Brain microvascular endothelial cell (primary cell): ENCODE data around the gene FBXL15.

Experiments used
- DNase-seq: peaks from one replicate; pipeline ENCODE4 v3.0.0-alpha.2; 2020
- H3K27ac ChIP-seq: fragments of 250-450 bp; sonication (Bioruptor Pico); 2 replicates; pipeline ENCODE4 v1.5.1; 2020; ENCODE audit warnings: mild to moderate bottlenecking, moderate library complexity
- H3K27me3 ChIP-seq: fragments of 250-450 bp; sonication (Bioruptor Pico); replicated peaks from 2 replicates; pipeline ENCODE4 v1.5.1; 2020; ENCODE audit warnings: mild to moderate bottlenecking
- H3K36me3 ChIP-seq: fragments of 250-450 bp; sonication (Bioruptor Pico); replicated peaks from 2 replicates; pipeline ENCODE4 v1.5.1; 2020; ENCODE audit warnings: mild to moderate bottlenecking
- H3K4me3 ChIP-seq: 2 replicates; pipeline ENCODE4 v1.5.1; 2011; ENCODE audit warnings: low read depth, mild to moderate bottlenecking, control low read depth, low read length, moderate library complexity
- in situ Hi-C: cut with HindIII; loops from 2 replicates; pipeline ENCODE4 v1.10.0; 2017; ENCODE audit warnings: low sequenced_read_pairs, low pct_ligation_motif_present
- TF ChIP-seq, protein P1 (sequence below): IDR thresholded peaks from 2 replicates; pipeline ENCODE4 v1.5.1; 2011; ENCODE audit warnings: low read depth, mild to moderate bottlenecking, moderate library complexity, low read length, control low read depth, inconsistent platforms; ENCODE audit errors: missing control alignments

The FBXL15 gene

DNA sequence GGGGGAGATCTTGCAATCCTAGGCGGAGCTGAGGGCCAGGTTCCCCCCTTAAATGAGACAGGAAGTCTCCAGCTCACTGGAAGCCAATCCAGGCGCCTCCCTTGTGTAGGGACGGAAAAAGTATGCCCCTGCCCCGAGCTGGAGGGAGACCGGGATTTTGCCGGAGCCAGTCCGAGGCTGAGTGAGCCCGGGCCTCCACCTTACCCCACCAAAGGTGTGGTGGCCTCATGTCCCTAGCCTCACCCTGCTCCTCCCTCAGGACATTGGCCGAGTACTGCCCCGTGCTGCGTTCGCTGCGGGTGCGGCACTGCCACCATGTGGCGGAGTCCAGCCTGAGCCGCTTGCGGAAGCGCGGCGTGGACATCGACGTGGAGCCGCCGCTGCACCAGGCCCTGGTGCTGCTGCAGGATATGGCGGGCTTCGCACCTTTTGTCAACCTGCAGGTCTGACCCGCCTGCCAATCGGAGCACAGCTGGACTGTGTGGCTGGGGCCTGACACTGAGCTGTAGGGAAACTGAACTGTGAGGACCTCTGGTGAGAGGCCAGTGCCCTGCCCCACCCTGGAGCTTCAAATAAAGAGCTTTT lies 2.0 kb downstream of the FBXL15 start:
- TF ChIP-seq, protein P1, sequence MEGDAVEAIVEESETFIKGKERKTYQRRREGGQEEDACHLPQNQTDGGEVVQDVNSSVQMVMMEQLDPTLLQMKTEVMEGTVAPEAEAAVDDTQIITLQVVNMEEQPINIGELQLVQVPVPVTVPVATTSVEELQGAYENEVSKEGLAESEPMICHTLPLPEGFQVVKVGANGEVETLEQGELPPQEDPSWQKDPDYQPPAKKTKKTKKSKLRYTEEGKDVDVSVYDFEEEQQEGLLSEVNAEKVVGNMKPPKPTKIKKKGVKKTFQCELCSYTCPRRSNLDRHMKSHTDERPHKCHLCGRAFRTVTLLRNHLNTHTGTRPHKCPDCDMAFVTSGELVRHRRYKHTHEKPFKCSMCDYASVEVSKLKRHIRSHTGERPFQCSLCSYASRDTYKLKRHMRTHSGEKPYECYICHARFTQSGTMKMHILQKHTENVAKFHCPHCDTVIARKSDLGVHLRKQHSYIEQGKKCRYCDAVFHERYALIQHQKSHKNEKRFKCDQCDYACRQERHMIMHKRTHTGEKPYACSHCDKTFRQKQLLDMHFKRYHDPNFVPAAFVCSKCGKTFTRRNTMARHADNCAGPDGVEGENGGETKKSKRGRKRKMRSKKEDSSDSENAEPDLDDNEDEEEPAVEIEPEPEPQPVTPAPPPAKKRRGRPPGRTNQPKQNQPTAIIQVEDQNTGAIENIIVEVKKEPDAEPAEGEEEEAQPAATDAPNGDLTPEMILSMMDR = peak; percentile 91
- DNase-seq = peak; percentile 45
- Histone ChIP-seq H3K36me3 (peaks cover 7% of the 10 kb centered on the region), H3K27me3 (peaks cover 7% of the 10 kb centered on the region), H3K27ac (no peak overlapping the region), H3K4me3 (peak overlapping the region; percentile 87)
- in situ Hi-C loops = no loop called here

DNA sequence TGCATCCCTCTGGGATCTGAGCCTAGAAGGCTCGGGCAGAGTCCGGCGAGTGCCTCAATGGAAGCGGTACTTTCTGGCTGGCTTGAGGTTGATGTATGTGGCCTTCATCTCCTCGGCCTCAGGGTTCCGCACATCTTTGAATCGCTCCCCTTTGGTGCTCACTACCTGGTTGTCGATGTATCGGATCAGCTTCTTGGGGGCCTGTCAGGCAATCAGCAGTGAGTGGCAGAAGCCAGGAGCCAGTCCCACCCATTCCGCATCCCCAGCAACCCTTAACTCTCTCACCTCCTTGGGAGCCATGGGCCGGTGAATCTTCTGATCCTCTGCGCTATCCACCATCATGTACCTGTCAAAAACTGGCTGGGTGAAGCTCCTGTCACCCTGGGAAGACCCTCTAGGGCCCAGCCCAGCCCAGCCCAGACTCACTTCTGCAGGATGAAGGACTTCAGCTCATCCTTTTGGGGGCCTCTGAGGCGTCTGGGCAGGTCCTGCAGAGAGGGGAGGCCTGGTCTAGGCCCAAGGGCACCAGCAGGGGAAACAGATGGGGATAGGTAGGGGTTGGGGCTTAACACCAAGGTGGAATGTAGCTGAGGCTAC lies 2.8 kb downstream of the FBXL15 start:
- no peak for DNase-seq
- Histone ChIP-seq H3K27me3 (peaks cover 5% of the 10 kb centered on the region), H3K4me3 (no peak overlapping the region), H3K36me3 (peaks cover 7% of the 10 kb centered on the region), H3K27ac (no peak overlapping the region)
- in situ Hi-C loops = no loop called here
- TF ChIP-seq, protein P1 = no peak

- no peak for DNase-seq
- TF ChIP-seq, protein P1 = no peak
- Histone ChIP-seq H3K36me3 (peaks cover 7% of the 10 kb centered on the region), H3K27me3 (peaks cover 1% of the 10 kb centered on the region), H3K4me3 (no peak overlapping the region), H3K27ac (no peak overlapping the region)
- in situ Hi-C loops = no loop called here
Observed at GRCh38 chr10:102424145-102424544, 3.5 kb downstream of the FBXL15 start.

GRCh38 chr10:102424916-102425315 lies 4.3 kb downstream of the FBXL15 start:
- no peak for DNase-seq
- H3K36me3 ChIP-seq = peaks cover 7% of the 10 kb centered on the region
- TF ChIP-seq, protein P1 = no peak
- H3K27ac ChIP-seq = no peak overlapping the region
- in situ Hi-C loops = no loop called here
- no peaks in the 10 kb centered on the region for H3K27me3 ChIP-seq
- no peak overlapping the region for H3K4me3 ChIP-seq

DNA sequence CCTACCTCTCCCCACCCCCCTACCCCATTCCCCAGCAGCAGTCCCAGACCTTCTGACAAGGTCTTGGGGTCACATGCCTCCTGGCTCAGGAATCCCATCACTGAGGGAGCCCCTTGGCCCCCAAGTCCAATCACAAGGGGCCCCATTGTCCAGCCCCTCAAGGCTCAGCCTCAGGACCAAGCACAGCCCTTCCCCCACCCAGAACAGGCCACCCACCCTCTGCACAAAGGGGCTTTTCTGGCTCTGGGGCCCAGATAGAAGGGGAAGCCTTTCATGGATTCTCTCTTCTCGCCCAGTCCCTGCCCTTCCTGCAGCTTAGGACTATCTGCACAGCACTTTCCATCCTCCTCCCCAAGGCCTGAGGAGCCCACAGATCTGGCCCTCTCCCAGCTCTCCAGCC lies 4.8 kb downstream of the FBXL15 start:
- H3K36me3 ChIP-seq = peaks cover 7% of the 10 kb centered on the region
- H3K27me3 ChIP-seq = no peaks in the 10 kb centered on the region
- DNase-seq = no peak
- no peak overlapping the region for H3K4me3 ChIP-seq
- TF ChIP-seq, protein P1 = no peak
- in situ Hi-C loops = no loop called here
- H3K27ac ChIP-seq = no peak overlapping the region
